Activated naive CD8-positive, alpha-beta T cell treated with anti-CD3 and anti-CD28 coated beads, Interleukin-2, amount 50 U/mL, for 24 hours (primary cell): ENCODE data around the gene C1QTNF8.
A peak's percentile ranks its signal among the peaks of the same experiment; 100 is the strongest.
"Not testable (repeated sequence)": the region's sequence is repeated elsewhere in the genome, so short reads cannot be mapped to it uniquely, and the experiment has no call there.

ENCODE experiments used
- ATAC-seq: fragments of 150-1000 bp; cut with Tn5 transposase; one replicate; pipeline ENCODE4 v1.10.0; 2021
- DNase-seq: peaks from one replicate; pipeline ENCODE4 v3.0.0; 2021
- H3K27ac Mint-ChIP-seq: one replicate; pipeline ENCODE4 v1.8.0; 2021; ENCODE audit warnings: mild to moderate bottlenecking, mixed read lengths
- H3K27me3 Mint-ChIP-seq: one replicate; pipeline ENCODE4 v1.8.0; 2021; ENCODE audit warnings: mixed read lengths
- H3K36me3 Mint-ChIP-seq: one replicate; pipeline ENCODE4 v1.8.0; 2021; ENCODE audit warnings: low read depth, mixed read lengths
- H3K4me1 Mint-ChIP-seq: one replicate; pipeline ENCODE4 v1.8.0; 2021; ENCODE audit warnings: mixed read lengths
- H3K4me3 Mint-ChIP-seq: one replicate; pipeline ENCODE4 v1.8.0; 2021; ENCODE audit warnings: mild to moderate bottlenecking, moderate library complexity, mixed read lengths
- H3K9me3 Mint-ChIP-seq: one replicate; pipeline ENCODE4 v1.8.0; 2021; ENCODE audit warnings: mixed read lengths

The C1QTNF8 gene

DNA sequence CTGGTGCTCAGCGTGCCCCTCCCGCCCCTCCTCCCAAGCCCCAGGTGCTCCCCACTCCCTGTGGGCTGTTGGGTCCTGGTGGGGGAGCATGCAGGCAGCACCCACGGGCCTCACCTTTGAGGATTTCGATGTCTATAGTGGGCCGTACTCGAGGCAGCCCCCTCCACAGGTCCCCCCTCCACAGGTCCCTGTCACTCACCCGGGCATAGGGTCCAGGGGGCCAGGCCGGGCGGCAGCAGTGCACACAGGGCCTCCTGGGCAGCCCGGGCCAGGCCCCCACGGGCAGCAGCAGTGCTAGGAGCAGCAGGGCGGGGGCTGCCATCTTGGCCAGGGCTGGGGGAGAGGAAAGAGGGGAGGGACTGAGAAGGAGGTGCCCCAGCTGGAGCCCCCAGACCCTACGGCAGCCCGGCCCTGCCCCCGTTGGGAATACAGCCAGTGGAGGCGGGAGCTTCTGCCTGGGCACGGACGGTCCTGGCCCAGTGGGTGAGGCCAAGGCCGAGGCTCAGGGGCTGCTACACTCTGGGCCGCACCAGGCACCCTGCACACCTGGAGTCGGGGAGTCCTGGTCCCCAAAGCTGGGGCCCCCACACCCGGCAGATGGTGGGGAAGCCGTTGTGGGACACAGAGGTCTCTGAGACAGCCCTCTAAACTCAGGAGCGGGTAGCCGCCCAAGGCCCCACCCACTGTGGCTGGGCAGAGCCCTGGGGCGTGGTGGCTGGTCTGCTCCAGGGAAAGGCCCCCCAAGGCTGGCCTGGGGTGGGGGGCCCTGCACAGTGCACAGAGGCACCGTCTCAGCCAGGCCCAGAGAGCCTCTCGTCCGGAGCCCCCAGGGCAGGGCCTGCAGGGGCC lies 1.2 kb downstream of the C1QTNF8 start:
- DNase-seq (no peak), ATAC-seq (no peak)
- Mint-ChIP-seq H3K27me3 (no peaks in the 10 kb centered on the region), H3K27ac (no peak overlapping the region), H3K9me3 (no peaks in the 10 kb centered on the region), H3K36me3 (no peaks in the 10 kb centered on the region), H3K4me1 (no peaks in the 10 kb centered on the region), H3K4me3 (no peak overlapping the region)

- no peaks in the 10 kb centered on the region for H3K36me3 Mint-ChIP-seq
- ATAC-seq (no peak), DNase-seq (no peak)
- H3K4me3 Mint-ChIP-seq = no peak overlapping the region
- H3K27ac Mint-ChIP-seq = no peak overlapping the region
- no peaks in the 10 kb centered on the region for H3K4me1 Mint-ChIP-seq
- H3K27me3 Mint-ChIP-seq = no peaks in the 10 kb centered on the region
- no peaks in the 10 kb centered on the region for H3K9me3 Mint-ChIP-seq
These were observed 1.9 kb downstream of the C1QTNF8 start for GRCh38 chr16:1094124-1094479.

- no peaks in the 10 kb centered on the region for H3K9me3 Mint-ChIP-seq
- H3K27ac Mint-ChIP-seq = no peak overlapping the region
- H3K27me3 Mint-ChIP-seq = no peaks in the 10 kb centered on the region
- no peaks in the 10 kb centered on the region for H3K4me1 Mint-ChIP-seq
- ATAC-seq (peak; percentile 49), DNase-seq (peak; percentile 30)
- no peaks in the 10 kb centered on the region for H3K36me3 Mint-ChIP-seq
- H3K4me3 Mint-ChIP-seq = no peak overlapping the region
These were observed 2.5 kb downstream of the C1QTNF8 start for GRCh38 chr16:1093284-1094123.

DNA sequence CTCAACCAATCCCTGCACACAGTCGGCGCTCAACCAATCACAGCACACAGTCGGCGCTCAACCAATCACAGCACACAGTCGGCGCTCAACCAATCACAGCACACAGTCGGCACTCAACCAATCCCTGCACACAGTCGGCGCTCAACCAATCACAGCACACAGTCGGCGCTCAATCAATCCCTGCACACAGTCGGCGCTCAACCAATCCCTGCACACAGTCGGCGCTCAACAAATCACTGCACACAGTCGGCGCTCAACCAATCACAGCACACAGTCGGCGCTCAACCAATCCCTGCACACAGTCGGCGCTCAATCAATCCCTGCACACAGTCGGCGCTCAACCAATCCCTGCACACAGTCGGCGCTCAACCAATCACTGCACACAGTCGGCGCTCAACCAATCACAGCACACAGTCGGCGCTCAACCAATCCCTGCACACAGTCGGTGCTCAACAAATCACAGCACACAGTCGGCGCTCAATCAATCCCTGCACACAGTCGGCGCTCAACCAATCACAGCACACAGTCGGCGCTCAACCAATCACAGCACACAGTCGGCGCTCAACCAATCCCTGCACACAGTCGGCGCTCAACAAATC lies 3.3 kb downstream of the C1QTNF8 start:
- H3K27me3 Mint-ChIP-seq, H3K4me1 Mint-ChIP-seq, H3K9me3 Mint-ChIP-seq, H3K27ac Mint-ChIP-seq, DNase-seq, H3K4me3 Mint-ChIP-seq, H3K36me3 Mint-ChIP-seq, ATAC-seq: not testable (repeated sequence)

DNA sequence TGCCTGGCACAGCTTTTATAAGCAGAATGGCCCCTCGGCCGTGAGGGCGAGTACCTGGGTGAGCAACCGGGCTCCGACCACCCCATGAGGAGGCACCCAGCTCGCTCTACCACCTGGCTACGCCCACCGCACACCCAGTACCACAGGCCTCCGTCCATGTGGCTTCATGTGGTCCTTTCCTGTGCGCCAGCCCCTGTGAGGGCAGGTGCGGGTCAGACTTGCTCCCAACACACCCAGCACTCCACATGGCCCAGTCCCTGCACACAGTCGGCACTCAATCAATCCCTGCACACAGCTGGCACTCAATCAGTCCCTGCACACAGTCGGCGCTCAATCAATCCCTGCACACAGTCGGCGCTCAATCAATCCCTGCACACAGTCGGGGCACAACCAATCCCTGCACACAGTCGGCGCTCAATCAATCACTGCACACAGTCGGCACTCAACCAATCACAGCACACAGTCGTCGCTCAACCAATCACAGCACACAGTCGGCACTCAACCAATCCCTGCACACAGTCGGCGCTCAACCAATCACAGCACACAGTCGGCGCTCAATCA lies 4.0 kb downstream of the C1QTNF8 start:
- Mint-ChIP-seq H3K4me1 (no peaks in the 10 kb centered on the region), H3K9me3 (no peaks in the 10 kb centered on the region), H3K27ac (no peak overlapping the region), H3K27me3 (no peaks in the 10 kb centered on the region), H3K36me3 (no peaks in the 10 kb centered on the region), H3K4me3 (no peak overlapping the region)
- DNase-seq (no peak), ATAC-seq (no peak)

GRCh38 chr16:1090620-1091587 lies 5.1 kb downstream of the C1QTNF8 start:
- peaks cover under 1% of the 10 kb centered on the region for H3K9me3 Mint-ChIP-seq
- no peaks in the 10 kb centered on the region for H3K27me3 Mint-ChIP-seq
- H3K36me3 Mint-ChIP-seq = no peaks in the 10 kb centered on the region
- DNase-seq (no peak), ATAC-seq (no peak)
- H3K4me3 Mint-ChIP-seq = no peak overlapping the region
- no peaks in the 10 kb centered on the region for H3K4me1 Mint-ChIP-seq
- no peak overlapping the region for H3K27ac Mint-ChIP-seq

DNA sequence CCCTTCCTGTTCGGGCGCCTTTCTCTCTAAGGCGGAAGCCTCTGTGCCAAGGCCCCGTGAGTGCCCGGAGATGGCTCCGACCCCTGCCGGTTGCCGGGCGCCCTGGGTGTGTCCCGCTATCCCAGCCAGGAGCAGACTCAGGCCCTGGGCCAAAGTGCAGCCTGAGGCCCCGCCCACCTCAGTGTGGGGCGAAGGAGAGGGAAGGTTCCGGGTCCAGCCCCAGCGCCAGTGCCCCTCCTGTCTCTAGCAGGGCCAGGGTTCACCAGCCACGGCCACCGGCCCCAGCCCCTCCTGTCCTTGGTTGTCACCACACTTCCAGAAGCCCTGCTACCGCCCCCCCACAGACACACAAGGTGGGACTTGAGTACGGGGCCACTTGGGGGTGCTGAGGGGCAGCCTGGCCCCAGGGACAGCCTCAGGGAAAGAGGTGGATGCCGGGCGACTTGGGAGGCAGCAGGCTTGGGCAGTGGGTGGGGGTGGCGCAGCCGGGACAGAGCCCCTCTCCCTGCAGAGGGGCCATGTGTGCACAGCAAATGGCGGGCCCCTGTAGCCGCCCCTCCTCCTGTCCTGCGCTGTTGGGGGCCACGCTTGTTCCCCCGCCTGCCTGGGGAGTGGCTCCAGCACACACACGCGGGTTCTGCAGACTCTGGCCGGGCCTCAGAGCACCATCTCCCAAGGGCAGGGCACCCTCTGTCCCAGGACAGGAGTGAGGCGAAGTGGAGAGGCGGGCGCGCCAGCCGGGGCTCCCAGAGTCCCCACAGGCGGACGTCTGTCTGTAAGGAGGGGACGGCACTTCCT lies 6.0 kb downstream of the C1QTNF8 start:
- ATAC-seq (no peak), DNase-seq (no peak)
- H3K27me3 Mint-ChIP-seq = peaks cover 8% of the 10 kb centered on the region
- peaks cover 9% of the 10 kb centered on the region for H3K9me3 Mint-ChIP-seq
- no peak overlapping the region for H3K4me3 Mint-ChIP-seq
- H3K4me1 Mint-ChIP-seq = no peaks in the 10 kb centered on the region
- H3K36me3 Mint-ChIP-seq = no peaks in the 10 kb centered on the region
- H3K27ac Mint-ChIP-seq = no peak overlapping the region

DNA sequence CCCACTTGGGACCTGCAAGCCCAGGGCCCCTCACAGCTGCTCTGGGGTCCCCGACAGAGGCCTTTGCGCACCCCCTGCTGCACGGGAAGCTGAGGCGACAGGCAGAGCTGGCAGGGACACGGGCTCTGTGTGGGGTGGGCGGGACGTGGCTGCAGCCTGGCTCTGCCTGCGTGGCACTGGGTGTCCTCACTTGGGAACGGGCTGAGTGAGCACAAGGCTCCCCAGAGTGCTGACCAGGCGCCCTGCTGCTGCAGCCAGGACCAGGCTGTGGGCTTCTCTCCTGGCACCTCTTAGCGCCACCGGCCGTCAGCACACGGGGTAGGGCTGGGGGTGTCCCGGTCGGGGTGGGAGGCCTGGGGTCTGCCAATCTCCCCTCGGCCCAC lies 6.6 kb downstream of the C1QTNF8 start:
- Mint-ChIP-seq H3K27ac (no peak overlapping the region), H3K27me3 (peaks cover 8% of the 10 kb centered on the region), H3K4me3 (no peak overlapping the region), H3K9me3 (peaks cover 13% of the 10 kb centered on the region), H3K4me1 (no peaks in the 10 kb centered on the region), H3K36me3 (no peaks in the 10 kb centered on the region)
- no peak for DNase-seq
- no peak for ATAC-seq

DNA sequence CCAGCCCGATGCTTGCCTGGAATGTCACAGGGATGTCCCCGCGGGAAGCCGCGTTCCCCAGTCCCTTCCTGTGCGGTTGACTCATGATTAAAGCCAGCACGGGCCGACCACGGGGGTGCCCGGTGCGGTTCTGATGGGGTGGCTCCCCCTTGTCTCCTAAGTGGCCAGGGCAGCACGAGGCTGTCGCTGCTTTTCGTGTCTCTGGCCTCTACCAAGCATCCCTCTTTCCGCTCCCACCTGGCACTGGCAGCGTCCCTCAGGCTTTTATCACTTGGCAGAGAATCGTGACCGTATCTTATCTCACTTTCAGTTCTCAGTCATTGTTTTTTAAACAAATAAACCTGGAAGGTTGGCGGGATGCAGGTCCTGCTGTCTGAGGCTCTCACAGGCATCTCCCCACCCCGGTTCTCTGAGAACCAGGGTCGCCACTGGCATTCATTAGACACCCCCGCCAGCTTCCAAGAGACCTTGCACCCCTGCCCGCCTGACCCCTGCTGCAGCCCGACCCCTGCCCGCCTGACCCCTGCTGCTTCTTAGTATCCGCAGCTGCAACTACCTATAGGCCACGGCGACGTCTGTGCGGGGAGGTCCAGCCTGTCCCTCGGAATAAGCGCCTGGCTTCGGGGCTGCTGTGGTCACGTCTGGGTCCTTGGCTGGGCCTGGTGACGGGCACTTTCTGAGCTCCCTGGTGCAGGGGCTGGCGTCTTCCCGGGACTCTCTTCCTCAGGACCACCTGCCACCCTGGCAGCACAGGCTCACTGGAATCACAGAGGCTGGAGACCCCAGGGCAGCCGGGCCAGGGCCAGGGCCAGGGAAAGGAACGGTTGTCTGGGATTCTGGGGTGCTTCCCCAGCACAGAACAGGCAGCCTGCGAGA lies 7.5 kb downstream of the C1QTNF8 start:
- H3K4me1 Mint-ChIP-seq = no peaks in the 10 kb centered on the region
- H3K9me3 Mint-ChIP-seq = peaks cover 17% of the 10 kb centered on the region
- H3K4me3 Mint-ChIP-seq = no peak overlapping the region
- DNase-seq (no peak), ATAC-seq (no peak)
- H3K27me3 Mint-ChIP-seq = peaks cover 8% of the 10 kb centered on the region
- no peaks in the 10 kb centered on the region for H3K36me3 Mint-ChIP-seq
- no peak overlapping the region for H3K27ac Mint-ChIP-seq

- Mint-ChIP-seq H3K27me3 (peaks cover 14% of the 10 kb centered on the region), H3K9me3 (peaks cover 17% of the 10 kb centered on the region)
- H3K4me3 Mint-ChIP-seq, H3K4me1 Mint-ChIP-seq, H3K36me3 Mint-ChIP-seq, ATAC-seq, DNase-seq, H3K27ac Mint-ChIP-seq: not testable (repeated sequence)
These were observed 9.6 kb downstream of the C1QTNF8 start for GRCh38 chr16:1086443-1086842.

GRCh38 chr16:1084971-1085370 lies 11.1 kb downstream of the C1QTNF8 start:
- no peak overlapping the region for H3K4me3 Mint-ChIP-seq
- no peak for DNase-seq
- no peaks in the 10 kb centered on the region for H3K36me3 Mint-ChIP-seq
- H3K9me3 Mint-ChIP-seq = peaks cover 17% of the 10 kb centered on the region
- H3K27me3 Mint-ChIP-seq = peaks cover 16% of the 10 kb centered on the region
- ATAC-seq = no peak
- no peaks in the 10 kb centered on the region for H3K4me1 Mint-ChIP-seq
- H3K27ac Mint-ChIP-seq = no peak overlapping the region

GRCh38 chr16:1082952-1083675 lies 12.9 kb downstream of the C1QTNF8 start:
- no peak overlapping the region for H3K27ac Mint-ChIP-seq
- H3K27me3 Mint-ChIP-seq = peaks cover 18% of the 10 kb centered on the region
- DNase-seq (no peak), ATAC-seq (no peak)
- H3K36me3 Mint-ChIP-seq = no peaks in the 10 kb centered on the region
- no peaks in the 10 kb centered on the region for H3K4me1 Mint-ChIP-seq
- no peak overlapping the region for H3K4me3 Mint-ChIP-seq
- peaks cover 17% of the 10 kb centered on the region for H3K9me3 Mint-ChIP-seq
